HG02885 (cell line): Measurements from ENCODE around the gene GTF3A.

Experiments
- ATAC-seq: cut with Tn5 transposase; IDR thresholded peaks from one replicate; pipeline ENCODE4 v1.9.1; 2021; ENCODE audit warnings: mild to moderate bottlenecking; ENCODE audit not compliant: unreplicated experiment, poor library complexity

The GTF3A gene

GRCh38 chr13:27404680-27405079, 19.7 kb upstream of the GTF3A start:
- no peak for ATAC-seq

GRCh38 chr13:27405546-27406134, 18.8 kb upstream of the GTF3A start:
- ATAC-seq: no peak

GRCh38 chr13:27406178-27406939, 18.1 kb upstream of the GTF3A start:
- no peak for ATAC-seq

GRCh38 chr13:27408074-27408473, 16.3 kb upstream of the GTF3A start:
- no peak for ATAC-seq

- ATAC-seq: no peak
These were observed 15.4 kb upstream of the GTF3A start for GRCh38 chr13:27409013-27409412.

- ATAC-seq: no peak
These were observed 13.1 kb upstream of the GTF3A start for GRCh38 chr13:27411341-27411740.

GRCh38 chr13:27415116-27415515, 9.3 kb upstream of the GTF3A start:
- ATAC-seq: no peak

GRCh38 chr13:27419328-27419727, 5.1 kb upstream of the GTF3A start:
- no peak for ATAC-seq

- ATAC-seq: no peak
These were observed 3.1 kb upstream of the GTF3A start for GRCh38 chr13:27421101-27421871.

GRCh38 chr13:27423333-27423732, 1.1 kb upstream of the GTF3A start:
- ATAC-seq: no peak

- ATAC-seq: no peak
These were observed 919 bp downstream of the GTF3A start for GRCh38 chr13:27425158-27425917.

- ATAC-seq: peak; percentile 60
These were observed 1.7 kb downstream of the GTF3A start for GRCh38 chr13:27425918-27426630.

GRCh38 chr13:27427641-27428040, 3.2 kb downstream of the GTF3A start:
- no peak for ATAC-seq

GRCh38 chr13:27428160-27428559, 3.7 kb downstream of the GTF3A start:
- ATAC-seq: no peak

GRCh38 chr13:27432180-27432579, 7.8 kb downstream of the GTF3A start:
- ATAC-seq: no peak

GRCh38 chr13:27432611-27433210, 8.3 kb downstream of the GTF3A start:
- no peak for ATAC-seq

- no peak for ATAC-seq
These were observed 12.7 kb downstream of the GTF3A start for GRCh38 chr13:27437126-27437525.

- ATAC-seq: no peak
These were observed 16.0 kb downstream of the GTF3A start for GRCh38 chr13:27440408-27440807.

- ATAC-seq: no peak
These were observed 17.7 kb downstream of the GTF3A start for GRCh38 chr13:27442071-27442647.
